Heart left ventricle (tissue), 13 donors: Measurements from ENCODE around the gene AAMP.

Source experiments
- POLR2A ChIP-seq, 2 donors: fragments of 450-650 bp; IDR thresholded peaks; one replicate each; pipeline ENCODE4 v1.6.1; 2017; ENCODE audit warnings: antibody characterized with exemption in 2 of 2, mild to moderate bottlenecking in 2 of 2, moderate library complexity in 2 of 2
- TF ChIP-seq, protein P1 (sequence below), 12 donors: fragments of 200-600 bp; sonication (generic) in 4 of 12; IDR thresholded peaks; one replicate each; pipeline versions ENCODE4 v1.5.0 to v1.8.0; 2018 to 2022; ENCODE audit warnings: antibody characterized with exemption in 12 of 12, mild to moderate bottlenecking in 5 of 12
- donor health status: ischemic (EF 13 %, LVEDD 7.1; RV severe dilation, severe dysfunction).
- donor health status: DM: no; HTN: yes; CAD: no.
- donor health status: DM: no; HTN: no; CAD: no.
- donor health status: ischemic (EF 25% LVEDD 6.9; RV normal size, moderate dysfunction).
- donor health status: ischemic (EF 25% LVEDD 5.7; RV mildly dilated, moderate dysfunction).
- donor health status: ischemic (EF 35%, LVEDD 5.7; RV mildly dilated, moderate dysfunction).
- donor health status: nonischemic (EF 11% LVEDD 7.7; RV severe dilation, severe dysfunction).
- donor health status: DM: yes; HTN: yes; CAD: no.
- donor health status: PGD.
- donor health status: ischemic (EF 29% LVEDD 5.4; RV normal size, mild dysfunction).
- donor health status: nonischemic (EF 23%, LVEDD 6.1; RV moderate dilation, normal function).

DNA sequence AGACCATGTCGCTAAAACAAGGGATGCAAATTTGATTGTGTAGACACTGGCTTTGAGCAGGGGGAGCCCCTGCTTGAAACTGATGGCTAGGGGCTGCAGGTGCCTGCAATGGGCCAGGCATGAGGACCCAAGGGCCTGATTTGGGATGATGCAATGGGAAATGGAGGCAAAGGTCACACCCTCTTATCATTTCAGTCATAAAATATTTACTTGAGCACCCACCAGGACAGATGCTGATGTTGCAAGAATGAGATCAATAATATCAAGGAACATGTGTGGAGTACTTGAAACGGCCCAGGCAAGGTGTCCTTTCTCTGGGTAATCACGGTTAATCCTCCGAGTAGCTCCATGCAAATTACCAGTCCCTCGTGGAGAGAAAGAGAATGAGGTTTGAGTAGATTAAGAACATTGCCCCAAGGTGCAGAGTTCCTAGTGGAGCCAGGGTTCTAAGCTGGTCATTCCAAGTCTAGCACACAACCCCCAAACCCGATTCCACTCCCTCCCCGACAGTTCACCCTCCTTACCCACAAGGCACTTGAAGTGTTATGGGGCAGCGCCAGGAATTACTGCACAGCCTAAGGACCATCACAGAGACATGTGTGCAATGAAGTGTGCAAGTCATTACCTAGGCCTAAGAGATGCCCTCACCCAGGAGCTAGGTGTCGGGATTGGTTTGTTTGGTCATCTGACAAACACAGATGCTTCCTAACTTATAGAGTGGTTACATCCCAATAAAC is 36.4 kb upstream of the AAMP start:
- TF ChIP-seq, protein P1, sequence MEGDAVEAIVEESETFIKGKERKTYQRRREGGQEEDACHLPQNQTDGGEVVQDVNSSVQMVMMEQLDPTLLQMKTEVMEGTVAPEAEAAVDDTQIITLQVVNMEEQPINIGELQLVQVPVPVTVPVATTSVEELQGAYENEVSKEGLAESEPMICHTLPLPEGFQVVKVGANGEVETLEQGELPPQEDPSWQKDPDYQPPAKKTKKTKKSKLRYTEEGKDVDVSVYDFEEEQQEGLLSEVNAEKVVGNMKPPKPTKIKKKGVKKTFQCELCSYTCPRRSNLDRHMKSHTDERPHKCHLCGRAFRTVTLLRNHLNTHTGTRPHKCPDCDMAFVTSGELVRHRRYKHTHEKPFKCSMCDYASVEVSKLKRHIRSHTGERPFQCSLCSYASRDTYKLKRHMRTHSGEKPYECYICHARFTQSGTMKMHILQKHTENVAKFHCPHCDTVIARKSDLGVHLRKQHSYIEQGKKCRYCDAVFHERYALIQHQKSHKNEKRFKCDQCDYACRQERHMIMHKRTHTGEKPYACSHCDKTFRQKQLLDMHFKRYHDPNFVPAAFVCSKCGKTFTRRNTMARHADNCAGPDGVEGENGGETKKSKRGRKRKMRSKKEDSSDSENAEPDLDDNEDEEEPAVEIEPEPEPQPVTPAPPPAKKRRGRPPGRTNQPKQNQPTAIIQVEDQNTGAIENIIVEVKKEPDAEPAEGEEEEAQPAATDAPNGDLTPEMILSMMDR (IDR thresholded peaks at IDR 0.05) = no peak
- no peak for TF ChIP-seq POLR2A (IDR thresholded peaks at IDR 0.05)
